ENCODE results near the gene STXBP1. TPM values are rescaled to one million over a fixed set of nuclear protein-coding genes. Genes with fewer than 3 reads are reported as not detected.

The STXBP1 gene
- total and polyA plus RNA-seq, 2 experiments from 2014 or later, result 48.6 to 50.4 TPM

GRCh38 chr9:127647451-127647850 is 35.4 kb downstream of the STXBP1 start:
- TF ChIP-seq STAT1 (IDR thresholded peaks at IDR 0.05; ENCODE audit: unreplicated experiment) (no peak), NANOG (IDR thresholded peaks at IDR 0.05; ENCODE audit: borderline replicate concordance) (no peak), CREB1 (CRISPR knock-in tag; IDR thresholded peaks at IDR 0.05; ENCODE audit: low read depth) (no peak)
- Histone ChIP-seq H3F3A (replicated peaks; ENCODE audit: low read depth) (0 out of 2 replicates have a peak, but pooled peaks cover 5% of the 10 kb centered on the region), H3K79me2 (replicated peaks; ENCODE audit: insufficient read depth) (peaks cover 18% of the 10 kb centered on the region), H3K4me3 (no peak overlapping the region), H3K27ac (ENCODE audit: low read depth) (no peak overlapping the region), H3K4me2 (no peak overlapping the region), H3K4me1 (ENCODE audit: insufficient read depth) (peaks cover 11% of the 10 kb centered on the region), H2AFZ (no peak overlapping the region), H4K20me1 (replicated peaks; ENCODE audit: insufficient read depth) (peaks cover 3% of the 10 kb centered on the region; the same call in 1 of the 2 replicates), H3K27me3 (ENCODE audit: insufficient read depth) (no peaks in the 10 kb centered on the region), H3K36me3 (ENCODE audit: insufficient read depth) (no peaks in the 10 kb centered on the region), H3K9me2 (ENCODE audit: insufficient read depth) (peaks cover 5% of the 10 kb centered on the region; the same call in 1 of the 2 replicates)
- no peak for DNase-seq (ENCODE audit: low spot score)
- no peak for ATAC-seq
- Mint-ChIP-seq H3K27ac (no peak overlapping the region), H3K4me3 (no peak overlapping the region), H3K27me3 (ENCODE audit: insufficient read depth, low read depth, poor library complexity) (peaks cover 7% of the 10 kb centered on the region), H3K4me1 (peaks cover 29% of the 10 kb centered on the region), H3K36me3 (ENCODE audit: low read depth) (no peaks in the 10 kb centered on the region), H3K9me3 (no peaks in the 10 kb centered on the region)

DNA sequence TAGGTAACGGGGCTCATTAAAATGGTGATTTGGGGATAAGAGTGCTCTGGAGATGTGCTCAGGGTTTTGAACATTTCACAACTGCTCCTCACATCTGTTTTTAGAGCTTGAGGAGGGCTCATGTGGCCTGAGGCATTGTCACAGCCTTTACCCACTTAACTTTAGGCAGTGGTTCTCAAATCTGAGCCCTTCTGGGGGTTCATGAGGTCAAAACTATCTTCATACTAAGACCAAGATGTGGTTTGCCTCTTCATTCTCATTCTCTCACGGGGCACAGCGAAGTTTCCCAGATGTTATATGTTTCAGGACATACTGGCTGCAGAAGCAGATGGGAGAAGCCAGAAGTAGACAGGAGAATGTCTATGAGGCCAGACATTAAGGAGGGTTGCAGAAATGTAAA is 38.4 kb downstream of the STXBP1 start:
- ATAC-seq, result no peak
- 0 out of 2 replicates have a peak overlapping the region, but pooled peaks have one; percentile 4 for H3K27ac Mint-ChIP-seq

More for the DNA sequence above, 38.4 kb downstream of the STXBP1 start:
- Histone ChIP-seq H4K20me1 (replicated peaks; ENCODE audit: insufficient read depth) (peaks cover 3% of the 10 kb centered on the region; the same call in 1 of the 2 replicates), H3K9me2 (ENCODE audit: insufficient read depth) (no peaks in the 10 kb centered on the region), H3K27ac (ENCODE audit: low read depth) (no peak overlapping the region), H3K4me3 (no peak overlapping the region), H3K36me3 (ENCODE audit: insufficient read depth) (no peaks in the 10 kb centered on the region), H3K4me2 (no peak overlapping the region), H3K27me3 (ENCODE audit: insufficient read depth) (no peaks in the 10 kb centered on the region), H2AFZ (no peak overlapping the region), H3K4me1 (ENCODE audit: insufficient read depth) (peaks cover 26% of the 10 kb centered on the region), H3K79me2 (replicated peaks; ENCODE audit: insufficient read depth) (peaks cover under 1% of the 10 kb centered on the region; the same call in 1 of the 2 replicates), H3F3A (replicated peaks; ENCODE audit: low read depth) (peaks cover 15% of the 10 kb centered on the region; the same call in 1 of the 2 replicates)
- Mint-ChIP-seq H3K4me3 (no peak overlapping the region), H3K9me3 (no peaks in the 10 kb centered on the region), H3K36me3 (ENCODE audit: low read depth) (no peaks in the 10 kb centered on the region), H3K4me1 (peaks cover 41% of the 10 kb centered on the region), H3K27me3 (ENCODE audit: insufficient read depth, low read depth, poor library complexity) (peaks cover 3% of the 10 kb centered on the region)
- no peak for TF ChIP-seq ZNF331 (CRISPR knock-in tag; IDR thresholded peaks at IDR 0.05; ENCODE audit: low read depth)
- TF ChIP-seq STAT1 (IDR thresholded peaks at IDR 0.05; ENCODE audit: unreplicated experiment), result no peak
- TF ChIP-seq REST (IDR thresholded peaks at IDR 0.05; ENCODE audit: unreplicated experiment), result no peak
- no peak for TF ChIP-seq EZH2 (IDR thresholded peaks at IDR 0.05; ENCODE audit: low read depth, unreplicated experiment)
- TF ChIP-seq CTCF (conservative IDR thresholded peaks at IDR 0.05; ENCODE audit: low read depth in 2 of 2), result no peak
- TF ChIP-seq EZH2phosphoT487 (IDR thresholded peaks at IDR 0.05; ENCODE audit: unreplicated experiment), result no peak
- DNase-seq (ENCODE audit: low spot score), result no peak

Measured in GM23338 (cell line).